GM19193 (cell line): ENCODE measurements around the gene WDR41.

Experiments
- POLR2A ChIP-seq: IDR thresholded peaks from 4 replicates; pipeline ENCODE4 v1.6.1; 2011; ENCODE audit not compliant: insufficient read depth, insufficient read length; ENCODE audit errors: extremely low read depth

The WDR41 gene

DNA sequence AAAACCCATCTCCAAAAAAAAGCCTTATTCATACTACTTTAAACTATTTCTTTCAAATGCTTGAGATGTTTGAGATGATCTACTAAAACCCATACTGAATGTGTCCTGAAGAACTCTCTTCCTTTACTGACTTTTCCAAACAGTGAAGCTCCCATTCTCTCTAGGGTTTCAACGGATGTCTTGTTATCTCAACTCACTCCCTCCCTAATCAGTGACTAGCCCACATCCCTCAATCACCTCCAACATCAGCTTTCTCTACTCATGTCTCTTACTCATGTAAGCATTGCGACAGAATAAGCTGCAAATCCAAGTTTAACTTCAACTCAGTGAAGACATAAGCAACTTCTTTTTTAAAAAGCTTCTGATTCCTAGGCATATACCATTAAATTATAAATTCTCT, 42.1 kb downstream of the WDR41 start:
- TF ChIP-seq POLR2A, result no peak

DNA sequence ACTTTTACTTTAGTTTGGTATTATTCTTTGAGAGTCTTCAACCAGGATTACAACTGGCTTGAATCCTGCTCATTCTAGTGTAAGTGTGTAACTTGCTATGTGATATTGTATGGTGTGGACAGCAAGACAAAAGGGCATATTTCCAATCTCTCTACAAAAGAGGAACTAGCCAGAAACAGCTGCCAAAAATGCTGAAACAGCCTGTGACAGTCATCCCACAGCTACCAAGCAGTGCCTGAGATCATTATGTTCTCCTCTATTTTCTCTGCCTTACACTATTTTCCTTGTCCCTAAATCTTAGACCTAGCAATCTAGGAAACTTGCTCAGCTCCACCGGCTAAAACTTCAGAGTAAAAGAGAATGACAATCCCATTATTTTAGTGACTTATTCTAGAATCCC, 42.8 kb downstream of the WDR41 start:
- TF ChIP-seq POLR2A, result no peak

DNA sequence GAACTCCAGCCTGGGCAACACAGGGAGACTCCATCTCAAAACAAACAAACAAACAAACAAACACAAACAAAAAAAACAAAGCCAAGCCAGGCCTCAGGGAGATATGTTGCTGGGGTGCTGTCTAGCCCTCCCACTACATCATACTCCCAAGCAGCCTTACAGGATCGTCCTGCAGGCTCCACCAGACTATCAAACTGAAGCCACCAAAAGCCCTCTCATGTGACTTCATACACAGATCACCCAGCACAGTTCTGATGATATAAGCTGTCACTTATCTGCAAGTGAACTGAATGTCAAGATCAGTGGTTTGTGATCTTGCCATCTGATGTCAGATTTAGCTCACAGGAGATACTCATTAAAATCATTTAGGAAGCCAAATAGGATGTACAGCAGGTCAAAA, 43.3 kb downstream of the WDR41 start:
- TF ChIP-seq POLR2A, result no peak

DNA sequence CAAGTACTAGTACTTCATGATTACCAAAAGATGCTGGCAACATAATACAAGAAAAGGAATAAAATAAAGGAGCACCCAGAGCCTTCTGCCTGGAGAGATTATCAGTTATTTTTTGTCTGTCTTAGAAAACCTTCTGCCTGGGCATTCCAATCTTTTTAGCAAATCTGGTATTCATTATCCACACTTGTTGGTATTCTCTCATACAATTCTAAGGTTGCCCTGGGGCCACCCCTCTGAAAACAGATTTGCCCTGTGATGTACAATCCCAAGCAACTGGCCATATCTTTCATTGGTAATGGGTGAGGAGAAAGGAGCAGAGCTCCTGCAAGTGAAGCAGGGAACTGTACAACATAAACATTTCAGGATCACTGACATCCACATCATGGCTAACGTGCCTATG, 47.8 kb downstream of the WDR41 start:
- no peak for TF ChIP-seq POLR2A

DNA sequence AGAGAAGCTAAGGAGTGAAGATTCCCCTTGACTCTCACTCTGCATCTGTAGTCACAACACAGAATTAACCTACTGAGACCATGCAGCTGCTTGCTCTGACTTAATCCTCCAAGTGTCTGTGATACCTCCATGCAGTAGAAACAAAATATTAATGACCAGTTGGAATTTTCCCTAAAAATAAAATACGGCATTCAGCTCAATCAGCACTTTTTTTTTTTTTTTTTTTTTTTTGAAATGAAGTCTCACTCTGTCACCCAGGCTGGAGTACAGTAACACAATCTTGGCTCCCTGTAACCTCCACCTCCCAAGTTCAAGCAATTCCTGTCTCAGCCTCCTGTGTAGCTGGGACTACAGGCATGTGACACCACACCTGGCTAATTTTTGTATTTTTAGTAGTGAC, 48.4 kb downstream of the WDR41 start:
- TF ChIP-seq POLR2A, result no peak

DNA sequence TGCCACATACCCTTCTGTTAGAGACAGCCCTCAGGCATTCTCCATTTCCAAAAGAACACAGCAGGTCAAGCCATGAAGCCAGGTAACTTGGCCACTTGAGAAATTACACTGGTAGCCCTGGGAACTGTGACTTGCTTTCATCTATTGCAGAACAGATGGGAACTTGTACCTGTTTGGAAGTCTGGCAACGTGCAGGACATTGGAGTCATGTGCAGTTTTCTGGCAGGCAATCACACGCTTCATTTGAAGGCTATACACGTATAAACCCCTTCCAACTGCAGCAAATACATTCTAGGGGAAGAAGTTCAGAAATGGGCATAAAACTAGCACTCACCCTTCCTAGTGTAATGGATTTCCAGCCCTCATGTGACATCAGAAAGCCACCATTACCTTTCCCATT, 54.0 kb downstream of the WDR41 start:
- no peak for TF ChIP-seq POLR2A

DNA sequence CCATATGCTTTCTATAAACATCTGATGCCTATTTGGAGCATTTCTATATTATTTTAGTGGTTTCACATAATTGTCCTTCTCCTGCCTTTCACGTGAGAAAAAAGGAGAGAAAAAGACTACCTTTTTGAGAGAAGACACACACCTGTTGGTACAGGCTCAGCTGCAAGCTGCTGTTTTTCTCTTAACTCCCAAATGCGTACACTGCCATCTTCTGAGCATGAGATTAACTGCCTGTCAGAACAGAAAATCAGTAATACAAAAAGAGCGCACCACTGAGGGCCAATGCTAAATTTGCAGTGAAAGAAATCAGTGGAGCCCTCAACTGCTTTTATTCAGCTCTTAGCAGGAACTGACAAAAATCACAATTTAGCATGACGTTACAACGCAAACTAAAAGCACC, 54.9 kb downstream of the WDR41 start:
- TF ChIP-seq POLR2A, result no peak

DNA sequence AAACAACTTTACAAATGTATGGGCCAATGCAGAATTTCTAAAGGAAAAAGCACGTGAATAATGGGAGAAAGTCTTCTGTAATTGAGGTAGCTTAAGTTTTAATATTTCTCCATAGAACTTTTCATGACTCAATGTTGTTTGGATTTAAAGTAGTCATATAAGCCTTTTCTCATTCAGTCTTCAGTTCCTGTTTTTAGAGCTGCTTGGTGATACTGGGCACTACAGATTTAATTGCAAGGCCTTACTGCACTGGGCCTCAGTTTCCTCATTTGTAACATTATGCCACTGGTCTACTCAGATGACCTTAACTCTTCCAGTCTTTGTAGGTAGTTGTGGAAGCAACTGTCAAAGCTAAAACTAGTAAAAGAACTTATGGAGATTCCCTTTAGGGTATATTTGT, 60.4 kb downstream of the WDR41 start:
- no peak for TF ChIP-seq POLR2A

DNA sequence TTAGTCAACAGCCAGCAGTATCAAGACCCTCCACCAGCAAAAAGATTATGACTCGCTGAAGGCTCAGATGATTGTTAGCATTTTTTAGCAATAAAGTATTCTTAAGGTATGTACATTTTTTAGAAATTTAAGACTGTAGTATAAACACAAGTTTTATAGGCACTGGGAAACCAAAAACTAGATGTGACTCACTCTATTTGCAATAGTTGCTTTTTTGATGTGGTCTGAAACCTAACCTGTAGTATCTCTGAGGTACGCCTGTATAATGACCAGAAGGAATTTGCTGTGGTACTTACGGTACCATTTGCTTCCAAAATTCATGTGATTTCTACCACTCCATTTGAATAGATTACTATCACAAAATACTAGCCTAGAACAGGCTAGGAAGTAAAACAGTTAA, 60.8 kb downstream of the WDR41 start:
- TF ChIP-seq POLR2A, result no peak

DNA sequence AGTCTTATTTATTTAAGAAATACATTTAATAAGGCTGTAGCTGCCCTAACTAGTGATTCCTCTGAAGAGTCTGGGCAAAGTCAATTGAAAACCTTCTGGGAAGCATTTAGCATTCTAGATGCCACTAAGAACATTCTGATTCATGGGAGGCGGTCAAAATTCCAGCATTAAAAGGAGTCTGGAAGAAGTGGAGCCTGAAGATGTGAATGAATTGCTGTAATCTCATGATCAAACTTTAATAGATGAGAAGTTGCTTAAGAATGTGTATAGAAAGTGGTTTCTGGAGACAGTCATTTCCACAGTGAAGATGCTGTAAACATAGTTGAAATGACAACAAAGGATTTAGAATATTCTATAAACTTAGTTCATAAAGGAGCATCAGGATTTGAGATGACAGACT, 61.4 kb downstream of the WDR41 start:
- TF ChIP-seq POLR2A, result no peak

DNA sequence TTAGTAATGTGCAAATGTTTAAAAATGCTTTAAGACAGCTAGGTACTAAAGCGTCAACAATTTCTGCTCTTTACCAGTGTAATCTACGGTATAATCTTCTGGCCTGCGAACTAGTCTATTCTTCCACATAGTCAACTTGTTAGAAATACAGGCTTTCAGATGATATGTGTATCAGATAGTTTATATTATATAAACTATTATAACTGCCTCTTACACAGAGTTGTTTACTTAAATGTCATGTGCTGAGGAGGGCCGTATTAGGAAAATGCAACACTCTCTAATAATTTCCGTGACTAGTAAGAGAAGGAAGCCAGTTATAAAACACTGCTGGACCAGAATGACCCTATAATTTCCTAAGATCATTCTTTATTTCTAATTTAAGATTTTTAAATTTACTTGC, 63.6 kb downstream of the WDR41 start:
- no peak for TF ChIP-seq POLR2A

DNA sequence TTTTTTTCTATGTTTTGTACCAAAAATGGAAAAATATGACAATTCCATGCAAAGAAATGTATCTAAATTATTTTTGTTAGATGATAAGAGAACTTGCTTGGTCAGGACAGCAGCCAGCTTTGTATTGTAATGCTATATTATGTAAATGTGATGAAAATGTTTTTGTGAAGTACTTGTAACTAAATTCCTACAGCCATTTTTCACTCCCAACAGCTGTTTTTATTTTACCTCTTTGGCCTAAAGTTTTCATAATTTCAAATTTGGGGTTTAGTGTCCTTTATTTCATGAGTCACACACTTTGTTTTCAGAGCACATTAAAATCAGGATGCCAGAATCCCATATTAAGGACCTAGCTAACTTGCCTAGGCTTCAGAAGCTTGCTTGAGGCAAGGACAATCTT, 64.1 kb downstream of the WDR41 start:
- no peak for TF ChIP-seq POLR2A

DNA sequence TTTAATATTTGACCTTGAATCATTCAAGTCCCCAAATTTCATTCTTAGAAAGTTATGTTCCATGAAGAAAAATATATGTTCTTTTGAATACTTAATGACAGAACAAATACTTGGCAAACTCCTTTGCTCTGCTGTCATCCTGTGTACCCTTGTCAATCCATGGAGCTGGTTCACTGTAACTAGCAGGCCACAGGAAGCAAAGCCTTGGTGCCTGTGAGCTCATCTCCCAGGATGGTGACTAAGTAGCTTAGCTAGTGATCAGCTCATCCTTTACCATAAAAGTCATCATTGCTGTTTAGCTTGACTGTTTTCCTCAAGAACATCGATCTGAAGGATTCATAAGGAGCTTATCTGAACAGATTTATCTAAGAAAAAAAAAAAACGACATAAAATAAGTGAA, 65.4 kb downstream of the WDR41 start:
- no peak for TF ChIP-seq POLR2A

DNA sequence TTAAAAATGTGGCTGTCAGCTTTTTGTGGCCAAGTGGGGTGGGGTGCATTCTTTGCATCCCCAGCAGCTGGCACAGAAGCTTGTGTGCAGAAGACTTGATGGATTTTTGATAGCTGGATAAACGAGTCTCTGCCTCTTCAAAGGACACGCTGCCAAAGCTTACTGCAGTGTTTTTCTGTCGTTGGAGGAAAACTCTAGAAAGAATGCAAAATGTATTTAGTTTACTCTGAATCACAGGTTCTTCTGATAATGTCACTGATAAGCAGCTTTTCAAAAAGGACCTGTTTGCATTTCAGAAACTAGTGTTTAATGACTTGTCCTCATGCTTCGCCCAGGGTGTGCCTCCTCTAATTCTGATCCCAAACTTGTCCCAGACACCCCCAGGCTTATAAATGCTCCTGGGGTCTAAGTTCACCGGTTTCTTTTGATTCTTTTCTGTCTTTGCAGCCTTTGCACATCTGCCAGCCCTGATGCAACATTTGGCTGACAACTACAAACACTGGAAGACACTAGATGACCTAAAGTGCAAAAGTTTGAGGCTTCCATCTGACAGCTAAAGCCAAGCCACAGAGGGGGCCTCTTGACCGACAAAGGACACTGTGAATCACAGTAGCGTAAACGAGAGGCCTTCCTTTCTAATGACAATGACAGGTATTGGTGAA, 66.0 kb downstream of the WDR41 start:
- TF ChIP-seq POLR2A, result no peak

DNA sequence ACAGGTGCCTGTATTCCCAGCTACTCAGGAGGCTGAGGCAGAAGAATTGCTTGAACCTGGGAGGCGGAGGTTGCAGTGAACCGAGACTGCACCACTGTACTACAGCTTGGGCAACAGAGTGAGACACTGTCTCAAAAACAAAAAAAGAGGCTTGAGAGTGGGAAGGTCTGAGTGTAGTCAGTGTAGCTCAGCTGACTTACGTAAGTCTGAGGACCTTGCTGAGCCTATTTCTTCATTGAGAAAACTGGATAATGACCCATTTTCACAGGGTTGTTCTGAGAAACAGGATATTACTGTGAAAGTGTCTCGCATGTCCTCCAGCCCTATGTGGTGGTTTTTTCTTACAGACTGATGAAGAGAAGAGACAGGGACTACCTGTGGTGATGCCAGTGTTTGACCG, 66.7 kb downstream of the WDR41 start:
- TF ChIP-seq POLR2A, result no peak

DNA sequence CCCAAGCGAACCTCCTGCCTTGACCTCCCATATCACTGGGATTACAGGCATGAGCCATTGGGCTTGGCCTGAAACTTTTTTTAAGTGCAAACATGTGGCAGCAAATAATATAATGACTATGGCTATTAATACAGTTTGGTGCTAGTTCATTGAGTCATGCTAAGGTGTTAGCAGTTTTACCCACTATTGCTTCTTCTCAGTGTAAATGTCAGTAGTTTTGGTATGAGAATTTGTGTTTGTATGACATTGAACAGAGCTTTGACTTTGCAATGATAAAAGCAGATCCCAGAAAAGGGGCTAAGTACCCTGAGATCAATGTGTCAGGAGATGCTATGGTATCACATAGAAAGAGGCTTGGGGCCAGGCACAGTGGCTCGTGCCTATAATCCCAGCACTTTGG, 67.2 kb downstream of the WDR41 start:
- TF ChIP-seq POLR2A, result no peak
